H9 (cell line): ENCODE results near the gene PPP1R16B. TPM values are rescaled to one million over a fixed set of nuclear protein-coding genes. Genes with fewer than 3 reads are reported as not detected.
A peak's percentile ranks its signal among the peaks of the same experiment; 100 is the strongest.

Experiments used
- DNase-seq: peaks from one replicate; pipeline ENCODE4 v3.0.0-alpha.2; 2017
- H2AFZ ChIP-seq: one replicate; pipeline ENCODE4 v1.6.1; 2013; ENCODE audit warnings: mild to moderate bottlenecking, low read length, control low read depth, moderate library complexity
- H2AK5ac ChIP-seq: 2 replicates; pipeline ENCODE4 v1.6.1; 2013; ENCODE audit warnings: low read length, control low read depth, mixed read lengths; ENCODE audit not compliant: insufficient read length
- H2BK120ac ChIP-seq: one replicate; pipeline ENCODE4 v1.6.1; 2013; ENCODE audit warnings: low read depth, mild to moderate bottlenecking, low read length, control low read depth, inconsistent platforms; ENCODE audit not compliant: poor library complexity, severe bottlenecking
- H2BK12ac ChIP-seq: 2 replicates; pipeline ENCODE4 v1.6.1; 2013; ENCODE audit warnings: low read length, control low read depth, mixed read lengths, low read depth; ENCODE audit not compliant: insufficient read length
- H2BK15ac ChIP-seq: 2 replicates; pipeline ENCODE4 v1.6.1; 2013; ENCODE audit warnings: low read depth, low read length, control low read depth
- H2BK20ac ChIP-seq: one replicate; pipeline ENCODE4 v1.6.1; 2013; ENCODE audit warnings: low read depth, mild to moderate bottlenecking, low read length, control low read depth, inconsistent platforms; ENCODE audit not compliant: poor library complexity, severe bottlenecking
- H2BK5ac ChIP-seq: 2 replicates; pipeline ENCODE4 v1.6.1; 2013; ENCODE audit warnings: low read length, control low read depth, mixed read lengths; ENCODE audit not compliant: insufficient read length
- H3K14ac ChIP-seq: 2 replicates; pipeline ENCODE4 v1.6.1; 2013; ENCODE audit warnings: low read length, control low read depth; ENCODE audit not compliant: insufficient read depth
- H3K18ac ChIP-seq: 2 replicates; pipeline ENCODE4 v1.6.1; 2013; ENCODE audit warnings: low read depth, mild to moderate bottlenecking, mixed read lengths, low read length, control low read depth; ENCODE audit not compliant: insufficient read length
- H3K23ac ChIP-seq: 2 replicates; pipeline ENCODE4 v1.6.1; 2013; ENCODE audit warnings: low read length, control low read depth, mixed read lengths, low read depth; ENCODE audit not compliant: insufficient read length
- H3K23me2 ChIP-seq: 2 replicates; pipeline ENCODE4 v1.6.1; 2013; ENCODE audit warnings: low read depth, mild to moderate bottlenecking, mixed read lengths, low read length, control low read depth; ENCODE audit not compliant: insufficient read length, poor library complexity, severe bottlenecking
- H3K27ac ChIP-seq: 2 replicates; pipeline ENCODE4 v1.5.1; 2013; ENCODE audit warnings: low read length, control low read depth, mixed read lengths, low read depth; ENCODE audit not compliant: insufficient read length
- H3K27me3 ChIP-seq: 2 replicates; pipeline ENCODE4 v1.6.1; 2013; ENCODE audit warnings: low read length, control low read depth, inconsistent platforms; ENCODE audit not compliant: insufficient read depth
- H3K4ac ChIP-seq: 2 replicates; pipeline ENCODE4 v1.6.1; 2013; ENCODE audit warnings: low read depth, mild to moderate bottlenecking, control low read depth, inconsistent platforms, low read length, moderate library complexity
- H3K4me1 ChIP-seq: 2 replicates; pipeline ENCODE4 v1.6.1; 2013; ENCODE audit warnings: low read length, control low read depth, inconsistent platforms; ENCODE audit not compliant: insufficient read depth
- H3K4me2 ChIP-seq: 2 replicates; pipeline ENCODE4 v1.6.1; 2013; ENCODE audit warnings: low read length, control low read depth, mixed read lengths; ENCODE audit not compliant: insufficient read length, insufficient read depth
- H3K56ac ChIP-seq: 2 replicates; pipeline ENCODE4 v1.6.1; 2013; ENCODE audit warnings: low read depth, mild to moderate bottlenecking, mixed read lengths, low read length, control low read depth; ENCODE audit not compliant: insufficient read length
- H3K79me1 ChIP-seq: 2 replicates; pipeline ENCODE4 v1.6.1; 2013; ENCODE audit warnings: low read depth, mild to moderate bottlenecking, moderate library complexity, low read length, control low read depth, inconsistent platforms; ENCODE audit not compliant: insufficient read depth, poor library complexity, severe bottlenecking
- H3K79me2 ChIP-seq: 2 replicates; pipeline ENCODE4 v1.6.1; 2013; ENCODE audit warnings: low read length, control low read depth, inconsistent platforms; ENCODE audit not compliant: insufficient read depth
- H3K9ac ChIP-seq: 2 replicates; pipeline ENCODE4 v1.6.1; 2013; ENCODE audit warnings: low read length, control low read depth, mixed read lengths; ENCODE audit not compliant: insufficient read length; ENCODE audit errors: extremely low read depth
- H3K9me3 ChIP-seq: one replicate; pipeline ENCODE4 v1.6.1; 2013; ENCODE audit warnings: low read depth, low read length, inconsistent platforms; ENCODE audit not compliant: control insufficient read depth
- H3T11ph ChIP-seq: one replicate; pipeline ENCODE4 v1.6.1; 2013; ENCODE audit warnings: mild to moderate bottlenecking, low read length, control low read depth, inconsistent platforms
- H4K20me1 ChIP-seq: one replicate; pipeline ENCODE4 v1.6.1; 2013; ENCODE audit not compliant: control insufficient read depth, insufficient read length, insufficient read depth
- H4K5ac ChIP-seq: 2 replicates; pipeline ENCODE4 v1.6.1; 2013; ENCODE audit warnings: low read depth, mild to moderate bottlenecking, mixed read lengths, low read length, control low read depth; ENCODE audit not compliant: insufficient read length
- H4K8ac ChIP-seq: replicated peaks from 2 replicates; pipeline ENCODE4 v1.6.1; 2013; ENCODE audit warnings: low read length, control low read depth, mixed read lengths, low read depth; ENCODE audit not compliant: insufficient read length
- H4K91ac ChIP-seq: 2 replicates; pipeline ENCODE4 v1.6.1; 2013; ENCODE audit warnings: low read depth, mild to moderate bottlenecking, moderate library complexity, mixed read lengths, low read length, control low read depth; ENCODE audit not compliant: insufficient read length
- H3K27ac Mint-ChIP-seq, 3 experiments: 2 replicates in 2 of 3; 3 replicates in 1 of 3; pipeline ENCODE4 v1.8.0; 2020 to 2021; ENCODE audit warnings: mixed read lengths in 3 of 3, mild to moderate bottlenecking in 1 of 3, moderate library complexity in 1 of 3
- H3K27me3 Mint-ChIP-seq: 2 replicates; pipeline ENCODE4 v1.8.0; 2021; ENCODE audit warnings: low read depth, mild to moderate bottlenecking, moderate library complexity, mixed read lengths
- H3K36me3 Mint-ChIP-seq, 3 experiments: 2 replicates in 2 of 3; 3 replicates in 1 of 3; pipeline ENCODE4 v1.8.0; 2020 to 2021; ENCODE audit warnings: low read depth in 3 of 3, mixed read lengths in 3 of 3; ENCODE audit not compliant: insufficient read depth in 1 of 3
- H3K4me1 Mint-ChIP-seq, 2 experiments: 2 replicates each; pipeline ENCODE4 v1.8.0; 2020; ENCODE audit warnings: mixed read lengths in 2 of 2
- H3K4me3 Mint-ChIP-seq, 2 experiments: 2 replicates in 1 of 2; 3 replicates in 1 of 2; pipeline ENCODE4 v1.8.0; 2020 to 2021; ENCODE audit warnings: mild to moderate bottlenecking in 2 of 2, mixed read lengths in 2 of 2, moderate library complexity in 1 of 2
- H3K9me3 Mint-ChIP-seq, 2 experiments: 2 replicates in 1 of 2; 3 replicates in 1 of 2; pipeline ENCODE4 v1.8.0; 2020; ENCODE audit warnings: mild to moderate bottlenecking in 2 of 2, mixed read lengths in 2 of 2, moderate library complexity in 1 of 2
- CTCF ChIP-seq: fragments of 200-600 bp; sonication (generic); conservative IDR thresholded peaks from 3 replicates; pipeline ENCODE4 v1.8.0; 2021; ENCODE audit warnings: antibody characterized with exemption, mild to moderate bottlenecking
- WGBS: extraction: QIAGEN DNeasy Blood & Tissue Kit; methylation state at CpG from one replicate; pipeline ENCODE4 v1.1.7; 2013; ENCODE audit warnings: missing lambda C conversion rate, low lambda C conversion rate, mixed read lengths; ENCODE audit not compliant: insufficient read length; ENCODE audit errors: extremely low coverage; 5-methylcytosine and 5-hydroxymethylcytosine counted together
- total RNA-seq: library from RNA; stranded (reverse); gene quantifications from 2 replicates; pipeline ENCODE4 v1.2.1, GENCODE V29; 2021

PPP1R16B gene
- total RNA-seq, 1 experiment from 2014 or later, result 8.2 TPM

- Histone ChIP-seq H3K79me1 (no peaks in the 10 kb centered on the region), H2BK5ac (no peak overlapping the region), H3K4me1 (no peaks in the 10 kb centered on the region), H3K9ac (no peak overlapping the region), H3K56ac (no peak overlapping the region), H3K14ac (no peak overlapping the region), H3K23me2 (no peaks in the 10 kb centered on the region), H3K4ac (no peak overlapping the region), H2BK20ac (no peak overlapping the region), H2AK5ac (no peak overlapping the region), H3K27ac (no peak overlapping the region), H4K20me1 (no peaks in the 10 kb centered on the region), H3K79me2 (no peaks in the 10 kb centered on the region), H3K23ac (no peak overlapping the region), H2BK12ac (no peak overlapping the region), H4K91ac (no peak overlapping the region), H3K18ac (no peak overlapping the region), H4K5ac (no peak overlapping the region), H3K4me2 (no peak overlapping the region), H4K8ac (no peak overlapping the region), H2AFZ (no peak overlapping the region), H3K9me3 (no peaks in the 10 kb centered on the region), H3K27me3 (no peaks in the 10 kb centered on the region), H2BK120ac (no peak overlapping the region), H2BK15ac (no peak overlapping the region), H3T11ph (no peak overlapping the region)
- Mint-ChIP-seq H3K27me3 (no peaks in the 10 kb centered on the region), H3K36me3 (no peaks in the 10 kb centered on the region), H3K4me3 (no peak overlapping the region; a peak in 1 of 5 replicates), H3K9me3 (no peaks in the 10 kb centered on the region; a peak in 1 of 5 replicates), H3K4me1 (peaks cover 14 to 23% of the 10 kb centered on the region in 2 experiments), H3K27ac (peak overlapping the region in 1 of 3 experiments; percentile 44; a peak in 1 of 7 replicates)
- no peak for TF ChIP-seq CTCF
- whole genome bisulfite sequencing, result no CpG with 5 or more reads among the region's 2 CpGs
- DNase-seq, result no peak
Measured at GRCh38 chr20:38882600-38882999, 77.1 kb downstream of the PPP1R16B start.
